K562 (cell line): Measurements from ENCODE around the gene RDH8.

Experiments used
- BACH1 ChIP-seq: fragments of 200-800 bp; sonication (Bioruptor generic); IDR thresholded peaks from 2 replicates; pipeline ENCODE4 v1.6.1; 2016; ENCODE audit warnings: missing genetic modification characterization, missing compliant biosample characterization
- KLF16 ChIP-seq: IDR thresholded peaks from 2 replicates; pipeline ENCODE4 v1.6.1; 2016; ENCODE audit warnings: antibody characterized with exemption
- MEF2D ChIP-seq: conservative IDR thresholded peaks from 2 replicates; pipeline ENCODE4 v1.6.1; 2016; ENCODE audit warnings: low read depth, missing genetic modification characterization, missing compliant biosample characterization
- TAF1 ChIP-seq: IDR thresholded peaks from 2 replicates; pipeline ENCODE4 v1.6.1; 2011; ENCODE audit warnings: mild to moderate bottlenecking, low read length, moderate library complexity; ENCODE audit not compliant: insufficient read depth, control insufficient read depth, severe bottlenecking; ENCODE audit errors: extremely low read depth
- TF ChIP-seq, protein P1 (sequence below): fragments of 450-650 bp; conservative IDR thresholded peaks from 2 replicates; pipeline ENCODE4 v1.6.1; 2016; ENCODE audit warnings: missing genetic modification characterization, low read depth, mild to moderate bottlenecking, missing compliant biosample characterization, moderate library complexity

- TF ChIP-seq TAF1: no peak
- TF ChIP-seq BACH1 (tag): no peak
- TF ChIP-seq, protein P1, sequence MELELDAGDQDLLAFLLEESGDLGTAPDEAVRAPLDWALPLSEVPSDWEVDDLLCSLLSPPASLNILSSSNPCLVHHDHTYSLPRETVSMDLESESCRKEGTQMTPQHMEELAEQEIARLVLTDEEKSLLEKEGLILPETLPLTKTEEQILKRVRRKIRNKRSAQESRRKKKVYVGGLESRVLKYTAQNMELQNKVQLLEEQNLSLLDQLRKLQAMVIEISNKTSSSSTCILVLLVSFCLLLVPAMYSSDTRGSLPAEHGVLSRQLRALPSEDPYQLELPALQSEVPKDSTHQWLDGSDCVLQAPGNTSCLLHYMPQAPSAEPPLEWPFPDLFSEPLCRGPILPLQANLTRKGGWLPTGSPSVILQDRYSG (tag): no peak
- TF ChIP-seq MEF2D (tag): no peak
- no peak for TF ChIP-seq KLF16
These were observed 2.3 kb upstream of the RDH8 start for GRCh38 chr19:10010939-10011338.
